HG03135 (cell line): ENCODE data around the gene TCEAL5.
"Not testable (repeated sequence)": the region's sequence is repeated elsewhere in the genome, so short reads cannot be mapped to it uniquely, and the experiment has no call there.

ENCODE experiments used
- ATAC-seq: cut with Tn5 transposase; IDR thresholded peaks from one replicate; pipeline ENCODE4 v1.9.1; 2021; ENCODE audit warnings: mild to moderate bottlenecking, moderate library complexity; ENCODE audit not compliant: unreplicated experiment

The TCEAL5 gene

DNA sequence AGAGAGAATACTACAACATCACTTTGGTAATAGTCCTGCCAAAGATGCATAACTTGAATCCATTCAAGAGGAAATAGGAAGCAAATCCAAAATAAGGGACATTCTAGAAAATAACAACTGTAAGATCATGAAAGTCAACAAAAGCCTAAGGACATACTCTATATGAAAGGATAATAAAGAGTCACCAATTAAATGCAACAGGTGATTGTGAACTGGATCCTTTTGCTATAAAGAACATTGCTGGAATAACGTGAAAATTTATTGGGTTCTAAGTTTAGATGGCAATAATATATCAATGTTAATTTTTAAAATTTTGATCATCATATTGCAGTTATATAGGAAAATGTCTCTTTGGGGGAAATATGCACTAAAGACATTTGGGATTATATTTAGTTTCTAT is 41.7 kb downstream of the TCEAL5 start:
- no peak for ATAC-seq

DNA sequence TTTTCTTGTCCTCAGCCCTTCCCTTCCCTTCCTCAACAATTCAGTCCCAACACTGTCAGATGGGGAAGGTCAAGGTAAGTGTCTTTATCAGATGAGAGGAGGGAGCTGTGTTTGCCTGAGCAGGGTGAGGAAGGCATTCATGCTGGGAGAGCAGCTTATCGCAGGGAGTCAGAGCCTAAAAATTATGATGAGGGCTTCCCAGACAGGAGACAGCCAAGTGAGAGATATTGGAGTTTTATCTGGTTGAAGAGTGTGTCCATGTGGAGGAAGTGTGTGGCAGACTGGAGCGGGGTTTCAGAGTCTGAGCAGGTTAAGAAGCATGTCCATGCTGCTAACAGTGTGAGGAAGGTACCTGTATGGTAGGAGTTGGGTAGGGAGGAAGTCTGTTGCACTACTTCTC is 43.3 kb downstream of the TCEAL5 start:
- ATAC-seq, result no peak

DNA sequence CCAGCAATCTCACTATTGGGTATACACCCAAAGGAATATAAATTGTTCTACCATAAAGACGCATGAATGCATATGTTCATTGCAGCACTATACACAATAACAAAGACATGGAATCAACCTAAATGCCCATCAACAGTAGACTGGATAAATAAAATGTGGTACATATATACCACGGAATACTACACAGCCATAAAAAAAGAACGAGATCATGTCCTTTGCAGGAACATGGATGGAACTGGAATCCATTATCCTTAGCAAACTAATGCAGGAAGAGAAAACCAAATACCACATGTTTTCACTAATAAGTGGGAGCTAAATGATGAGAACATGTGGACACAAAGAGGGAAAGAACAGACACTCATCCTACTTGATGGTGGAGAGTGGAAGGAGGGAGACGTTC is 50.6 kb downstream of the TCEAL5 start:
- ATAC-seq, result not testable (repeated sequence)
